ENCODE data around the gene TRIM8.

DNA sequence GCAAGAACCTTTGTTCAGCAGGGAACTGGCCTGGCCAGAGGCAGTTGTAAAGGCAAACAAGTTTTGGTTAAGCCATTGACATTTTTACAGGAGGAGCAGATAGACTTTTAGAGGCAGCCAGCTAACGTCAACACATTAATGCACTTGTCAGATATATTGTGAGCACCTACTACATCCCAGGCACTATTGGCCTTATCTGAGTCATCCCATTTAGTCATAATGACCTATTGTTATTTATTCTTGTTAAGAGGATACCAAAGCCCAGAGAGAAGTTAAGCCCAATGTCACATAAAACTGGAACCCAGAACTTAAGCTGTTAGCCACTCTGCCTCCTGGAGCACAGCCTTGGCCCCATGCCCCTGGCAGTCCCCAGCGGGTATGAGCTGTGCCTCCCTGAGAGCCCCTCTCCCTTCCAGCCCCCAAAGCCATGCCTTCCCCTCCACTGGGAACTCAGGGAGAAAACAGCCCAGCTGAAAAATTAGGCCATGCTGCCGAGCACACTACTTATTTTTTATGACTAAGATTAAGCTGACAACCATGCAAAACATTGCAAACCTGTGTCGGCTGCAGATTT, 32.7 kb upstream of the TRIM8 start:
- TF ChIP-seq POLR2A (IDR thresholded peaks at IDR 0.05; ENCODE audit: low read length) (no peak), GATA1 (IDR thresholded peaks at IDR 0.05; ENCODE audit: low read depth, low read length) (no peak)
